Myocyte (in vitro differentiated cells): ENCODE measurements around the gene SNX2. TPM values are rescaled to one million over a fixed set of nuclear protein-coding genes. Genes with fewer than 3 reads are reported as not detected.
"Not testable (repeated sequence)": the region's sequence is repeated elsewhere in the genome, so short reads cannot be mapped to it uniquely, and the experiment has no call there.

Source experiments
- DNase-seq: peaks from one replicate; pipeline ENCODE4 v3.0.0-alpha.2; 2012; ENCODE audit warnings: low read depth
- total RNA-seq: library from RNA; depleted of rRNA; stranded (reverse); fragments of >200 nt; gene quantifications from 2 replicates; pipeline ENCODE4 v1.2.3, GENCODE V29; 2014

The SNX2 gene
- total RNA-seq, 1 donor from 2014 or later = 41.1 TPM

DNA sequence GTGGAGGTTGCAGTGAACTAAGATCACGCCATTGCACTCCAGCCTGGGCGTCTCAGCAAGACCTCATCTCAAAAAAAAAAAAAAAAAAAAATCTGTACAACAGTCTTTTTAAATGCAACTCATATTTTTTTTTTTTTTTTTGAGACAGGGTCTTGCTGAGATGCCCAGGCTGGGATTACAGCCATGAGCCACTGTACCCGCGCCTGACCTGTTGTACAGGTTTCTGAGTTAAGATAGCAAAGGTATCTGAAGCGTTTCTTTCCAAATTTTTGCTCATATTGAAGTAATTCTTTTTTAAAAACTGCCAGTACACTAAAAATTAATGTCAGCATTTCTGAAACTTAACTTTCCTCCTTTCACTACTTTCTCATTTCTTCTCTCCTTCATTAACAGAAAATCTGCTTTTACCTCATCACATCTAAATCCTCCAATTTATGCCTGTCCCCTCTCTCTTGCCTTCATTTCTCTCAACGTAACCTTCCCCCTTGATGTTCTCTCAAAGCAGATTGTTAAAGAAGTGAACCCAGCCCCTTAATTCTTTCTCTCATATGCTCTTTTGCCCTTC, 67.2 kb downstream of the SNX2 start:
- DNase-seq = no peak

DNA sequence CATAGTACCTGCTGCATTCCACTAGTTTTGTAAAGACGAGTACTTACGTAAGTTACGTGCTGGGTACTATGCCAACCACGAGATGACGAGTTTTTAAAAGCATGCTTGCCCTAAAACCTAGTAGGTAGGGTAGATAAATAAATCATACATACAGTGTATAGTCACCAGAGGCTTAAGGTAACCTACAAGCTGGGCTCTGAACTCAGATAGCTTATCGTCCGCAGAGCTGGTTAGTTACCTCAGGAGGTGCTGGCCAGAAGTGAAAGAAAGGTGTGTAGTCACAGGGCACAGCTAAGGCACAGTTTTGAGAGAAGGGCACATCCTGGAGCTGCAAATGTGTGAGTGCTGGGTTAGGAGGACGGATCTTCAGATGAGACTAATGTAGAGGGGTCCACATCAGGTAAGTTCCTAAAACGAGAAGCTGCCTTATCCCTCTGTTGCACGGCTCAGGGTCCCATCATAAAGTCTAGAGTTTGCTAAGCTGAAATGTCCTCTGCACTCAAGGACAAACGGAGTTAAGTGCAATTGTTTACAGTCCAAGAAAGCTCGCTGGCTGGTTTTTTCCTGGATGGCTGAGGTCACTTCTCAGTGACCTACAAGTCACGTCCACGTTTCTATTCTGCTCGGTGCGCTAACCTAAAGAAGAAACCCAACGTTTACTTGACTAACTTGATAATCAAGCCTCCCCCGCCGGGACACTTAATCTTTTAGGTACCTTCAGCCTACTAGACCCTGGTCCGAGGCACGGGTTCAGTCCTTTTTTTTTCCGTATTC, 69.4 kb downstream of the SNX2 start:
- DNase-seq = peak; percentile 5

DNA sequence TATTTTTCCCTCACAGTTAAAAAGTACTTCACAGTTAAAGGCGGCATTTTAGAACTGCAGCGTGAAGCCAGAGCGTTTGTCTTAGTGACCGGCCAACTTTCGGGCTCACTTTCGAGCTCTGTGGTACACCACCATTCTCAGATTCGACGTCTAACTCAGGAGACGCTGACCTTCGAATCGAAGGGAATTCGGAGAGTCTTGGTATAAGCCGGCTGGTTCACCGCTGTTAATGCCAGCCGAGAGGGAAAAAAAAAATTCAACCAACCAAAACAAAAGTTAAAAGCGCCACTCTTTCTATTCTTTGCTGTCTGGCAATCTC, 70.0 kb downstream of the SNX2 start:
- DNase-seq = no peak

DNA sequence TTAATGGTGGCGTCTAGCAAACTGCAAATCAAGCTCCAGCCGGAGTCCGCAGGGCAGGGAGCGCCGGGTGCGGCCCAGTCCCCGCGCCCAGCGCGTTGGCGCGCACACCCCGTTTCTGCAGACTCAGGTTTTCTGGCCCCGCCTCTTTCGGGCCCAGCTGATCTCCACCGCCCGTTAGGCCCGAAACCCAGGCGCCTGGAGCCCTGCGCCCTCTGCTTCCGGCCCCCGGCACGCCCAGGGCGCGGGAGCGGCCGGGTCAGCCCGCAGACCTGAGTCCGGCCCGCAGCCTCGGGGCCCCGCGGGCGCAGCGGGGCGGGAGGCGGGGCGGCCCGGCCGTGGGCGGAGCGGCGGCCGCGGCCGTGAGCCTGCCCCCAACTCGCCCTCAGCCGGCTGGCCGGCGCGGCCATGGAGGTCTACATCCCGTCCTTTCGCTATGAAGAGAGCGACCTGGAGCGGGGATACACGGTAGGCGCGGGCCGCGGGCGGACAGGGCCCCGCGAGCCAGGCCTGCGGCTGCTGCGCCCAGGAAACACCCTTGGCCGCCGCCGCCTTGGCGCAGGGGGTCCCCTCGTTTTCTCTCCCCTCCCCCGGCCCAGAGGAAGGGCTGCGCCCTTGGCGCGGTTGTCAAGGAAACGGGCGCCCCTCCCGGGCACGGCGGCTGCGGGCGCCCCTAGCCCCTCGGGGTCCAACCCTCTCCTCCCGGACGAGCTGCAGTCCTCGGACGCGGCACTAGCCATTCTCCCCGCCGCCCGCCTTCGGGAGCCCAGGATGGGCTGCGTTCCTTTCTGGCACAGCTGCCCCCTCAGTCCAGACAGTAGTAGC, 70.6 kb downstream of the SNX2 start, which contains the start of gene SNX24:
SNX24 (plus strand) TSS at position 385 of the 822 bp plus-strand sequence; CDS start at position 406, 21 bp downstream.
- DNase-seq = peak; percentile 84

DNA sequence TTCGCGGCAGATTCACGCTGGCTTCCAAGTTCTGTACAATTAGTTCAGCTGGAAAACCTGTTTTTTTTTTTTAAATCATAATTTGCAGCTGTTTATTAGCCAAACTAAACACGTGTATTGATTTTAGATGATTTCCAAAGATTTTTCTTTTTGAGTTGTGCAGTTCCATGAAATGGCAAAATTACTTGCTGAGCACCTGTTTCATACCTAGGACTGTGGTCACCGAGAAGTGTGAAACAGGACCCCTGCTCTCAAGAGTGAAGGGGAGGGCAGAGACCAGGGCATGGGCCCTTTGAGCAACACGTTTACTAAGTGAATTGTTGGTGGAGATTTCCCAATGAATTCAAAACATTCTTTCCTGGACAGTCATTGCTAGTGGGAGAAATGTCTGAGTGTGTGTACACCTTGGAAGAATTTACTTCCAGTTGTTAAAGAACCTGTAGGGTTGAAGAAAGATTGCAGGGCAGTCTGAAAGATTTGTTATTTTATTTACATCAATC, 71.2 kb downstream of the SNX2 start:
- DNase-seq = no peak

DNA sequence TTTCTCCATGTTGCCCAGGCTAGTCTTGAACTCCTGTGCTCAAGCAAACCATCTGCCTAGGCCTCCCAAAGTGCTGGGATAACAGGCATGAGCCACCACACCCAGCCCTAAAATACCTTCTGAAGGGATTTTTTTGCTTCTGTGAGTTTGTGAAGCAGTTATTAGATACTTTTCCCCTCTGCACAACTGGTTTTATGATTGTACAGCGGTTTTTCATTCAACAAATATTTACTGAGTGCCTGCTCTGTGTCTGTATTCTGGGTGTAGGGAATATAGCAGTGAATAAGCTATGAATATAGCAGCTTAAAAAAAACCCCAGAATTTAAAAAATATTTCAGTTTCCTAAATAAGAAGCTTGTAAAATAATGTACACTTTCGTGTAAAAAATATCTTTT, 72.8 kb downstream of the SNX2 start:
- no peak for DNase-seq

DNA sequence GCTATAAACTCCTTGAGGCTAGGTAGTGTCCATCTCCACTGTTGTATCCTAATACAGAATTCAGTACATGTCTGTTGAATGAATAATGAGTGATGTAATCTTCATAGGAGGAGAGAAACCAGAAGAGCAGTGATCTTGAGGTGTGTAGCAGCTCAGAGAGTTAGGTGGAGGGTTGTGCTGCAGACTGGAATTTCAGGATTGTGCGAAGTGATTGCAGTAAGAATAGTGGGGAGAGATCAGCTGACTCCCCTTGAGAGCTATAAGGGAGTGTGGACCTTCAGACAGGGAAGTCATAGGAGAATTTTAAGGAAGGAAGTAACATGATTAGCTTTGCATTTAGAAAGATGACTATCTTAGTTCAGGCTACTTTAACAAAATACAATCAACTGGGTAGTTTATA, 74.9 kb downstream of the SNX2 start:
- no peak for DNase-seq

DNA sequence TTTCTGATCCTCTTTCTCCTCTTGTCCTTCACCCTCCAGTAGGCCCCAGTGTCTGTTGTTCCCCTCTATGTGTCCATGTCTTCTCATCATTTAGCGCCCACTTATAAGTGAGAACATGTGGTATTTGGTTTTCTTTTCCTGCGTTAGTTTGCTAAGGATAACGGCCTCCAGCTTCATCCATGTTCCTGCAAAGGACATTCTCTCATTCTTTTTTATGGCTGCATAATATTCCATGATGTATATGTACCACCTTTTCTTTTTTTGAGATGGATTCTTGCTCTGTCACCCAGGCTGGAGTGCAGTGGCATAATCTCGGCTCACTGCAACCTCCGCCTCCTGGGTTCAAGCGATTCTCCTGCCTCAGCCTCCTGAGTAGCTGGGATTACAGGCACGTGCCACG, 82.7 kb downstream of the SNX2 start:
- not testable (repeated sequence) for DNase-seq

DNA sequence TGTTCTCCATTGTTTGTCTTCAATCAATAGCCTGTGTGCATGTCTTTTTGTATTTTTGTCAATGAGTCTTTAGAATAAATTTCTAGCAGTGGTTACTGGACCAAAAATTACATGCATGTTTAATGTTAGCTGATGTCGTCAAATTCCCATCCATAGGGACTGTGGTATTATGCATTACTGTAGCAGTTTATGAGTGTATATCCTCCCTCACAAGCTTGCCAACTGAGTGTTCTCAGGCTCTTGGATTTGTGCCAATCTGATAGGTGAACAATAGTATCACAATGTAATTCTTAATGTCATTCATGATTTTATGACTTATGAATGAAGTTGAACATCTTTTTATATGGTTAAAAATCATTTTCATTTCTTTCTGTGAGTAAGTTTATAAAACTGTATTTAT, 83.6 kb downstream of the SNX2 start:
- DNase-seq = no peak

DNA sequence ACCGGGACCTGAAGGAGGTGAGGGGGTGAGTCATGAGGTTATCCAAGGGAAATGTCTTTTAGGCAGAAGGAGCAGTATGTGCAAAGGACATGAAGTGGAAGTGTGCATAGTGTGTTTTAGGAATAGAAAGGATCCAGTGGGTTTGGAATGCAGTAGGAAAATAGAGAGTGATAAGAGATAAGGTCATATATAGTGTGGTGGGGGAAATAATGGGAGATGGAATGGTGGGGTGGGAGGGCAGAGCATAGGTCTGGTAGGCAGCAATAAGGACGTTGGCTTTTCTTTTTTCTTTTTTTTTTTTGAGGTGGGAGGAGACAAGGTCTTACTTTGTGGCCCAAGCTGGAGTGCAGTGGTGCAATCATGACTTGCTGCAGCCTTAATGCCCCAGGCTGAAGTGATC, 88.4 kb downstream of the SNX2 start:
- DNase-seq = no peak

DNA sequence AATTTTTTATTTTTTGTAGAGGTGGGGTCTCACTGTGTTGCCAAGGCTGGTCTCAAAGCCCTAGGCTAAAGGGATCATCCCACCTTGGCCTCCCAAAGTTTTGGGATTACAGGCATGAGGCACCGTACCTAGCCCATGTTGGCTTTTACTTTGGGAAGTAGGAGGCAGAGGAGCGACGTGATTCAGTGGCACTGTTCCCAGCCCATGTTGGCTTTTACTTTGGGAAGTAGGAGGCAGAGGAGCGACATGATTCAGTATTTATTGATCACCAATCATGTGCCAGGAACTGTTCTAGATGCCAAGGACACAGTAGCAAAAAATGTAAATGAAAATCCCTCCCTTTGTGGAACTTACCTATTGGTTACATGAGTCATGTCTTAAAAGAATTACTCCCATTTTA, 88.8 kb downstream of the SNX2 start:
- DNase-seq = no peak

DNA sequence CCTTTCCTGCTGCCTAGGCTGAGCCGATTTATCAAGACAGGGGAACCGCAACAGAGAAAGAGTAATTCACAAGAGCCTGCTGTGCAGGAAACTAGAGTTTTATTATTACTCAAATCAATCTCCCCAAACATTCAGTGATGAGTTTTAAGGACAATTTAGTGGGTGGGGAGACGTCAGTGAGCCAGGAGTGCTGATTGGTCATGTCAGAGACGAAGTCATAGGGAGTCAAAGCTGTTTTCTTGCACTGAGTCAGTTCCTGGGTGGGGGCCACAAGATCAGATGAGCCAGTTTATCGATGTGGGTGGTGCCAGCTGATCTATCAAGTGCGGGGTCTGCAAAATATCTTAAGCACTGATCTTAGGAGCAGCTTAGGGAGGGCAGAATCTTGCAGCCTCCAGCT, 89.5 kb downstream of the SNX2 start:
- no peak for DNase-seq

DNA sequence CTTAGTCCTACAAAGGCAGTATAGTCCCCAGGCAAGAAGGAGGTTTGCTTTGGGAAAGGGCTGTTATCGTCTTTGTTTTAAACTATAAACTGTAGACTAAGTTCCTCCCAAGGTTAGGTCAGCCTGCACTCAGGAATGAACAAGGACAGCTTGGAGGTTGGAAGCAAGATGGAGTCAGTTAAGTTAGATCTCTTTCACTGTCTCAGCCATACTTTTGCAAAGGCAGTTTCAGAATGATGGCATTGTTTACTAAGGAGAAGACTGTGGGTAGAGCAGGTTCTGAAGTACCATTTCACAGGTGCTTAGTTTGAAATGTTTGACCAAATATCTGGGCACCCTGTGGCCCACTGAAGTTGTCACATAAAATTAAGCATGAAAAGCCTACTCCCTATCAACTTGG, 90.0 kb downstream of the SNX2 start:
- DNase-seq = no peak

DNA sequence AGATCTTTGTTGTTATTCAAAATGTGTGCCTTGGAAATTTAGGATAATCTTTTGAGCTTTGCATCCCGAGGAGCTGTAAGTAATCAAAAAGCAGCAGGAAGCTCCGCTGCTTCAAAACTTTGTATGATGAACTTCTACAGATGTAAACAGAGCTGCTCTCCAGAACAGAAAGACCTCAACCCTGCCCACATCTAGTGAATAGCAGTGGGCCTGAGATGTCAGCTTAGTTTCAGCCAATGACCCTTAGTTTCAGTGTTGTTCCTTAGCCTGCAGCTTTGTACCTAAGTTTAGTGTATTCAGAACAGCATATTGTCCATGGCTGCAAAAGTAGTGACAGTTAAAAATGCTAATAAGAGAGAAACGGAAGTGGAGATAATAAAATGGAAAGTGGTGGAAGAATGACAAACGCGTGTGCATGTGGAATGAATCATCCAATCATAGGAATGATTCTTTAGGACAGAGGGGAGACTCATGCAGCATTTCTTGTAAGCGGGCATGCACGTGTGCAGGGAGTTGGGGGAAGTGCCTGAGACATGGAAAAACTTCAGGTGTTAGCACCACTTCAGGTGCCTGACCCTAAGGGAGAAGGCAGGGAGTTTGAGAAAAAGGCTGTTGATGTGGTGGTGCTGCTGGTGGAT, 95.5 kb downstream of the SNX2 start:
- no peak for DNase-seq

DNA sequence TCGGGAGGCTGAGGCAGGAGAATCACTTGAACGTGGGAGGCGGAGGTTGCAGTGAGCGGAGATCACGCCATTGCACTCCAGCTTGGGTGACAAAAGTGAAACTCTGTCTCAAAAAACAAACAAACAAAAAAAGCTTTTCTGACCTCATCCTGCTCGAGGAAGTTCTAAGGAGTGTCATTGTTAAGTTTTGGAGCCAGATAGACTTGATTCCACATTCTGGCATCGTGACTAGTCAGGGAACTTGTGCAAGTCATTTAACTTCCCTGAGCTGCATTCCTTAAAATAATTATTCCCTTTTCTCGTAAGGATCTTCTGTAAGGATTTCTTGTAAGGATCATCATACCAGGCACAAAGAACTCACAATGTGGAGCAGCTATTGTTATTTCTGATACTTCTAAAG, 96.8 kb downstream of the SNX2 start:
- DNase-seq = no peak

DNA sequence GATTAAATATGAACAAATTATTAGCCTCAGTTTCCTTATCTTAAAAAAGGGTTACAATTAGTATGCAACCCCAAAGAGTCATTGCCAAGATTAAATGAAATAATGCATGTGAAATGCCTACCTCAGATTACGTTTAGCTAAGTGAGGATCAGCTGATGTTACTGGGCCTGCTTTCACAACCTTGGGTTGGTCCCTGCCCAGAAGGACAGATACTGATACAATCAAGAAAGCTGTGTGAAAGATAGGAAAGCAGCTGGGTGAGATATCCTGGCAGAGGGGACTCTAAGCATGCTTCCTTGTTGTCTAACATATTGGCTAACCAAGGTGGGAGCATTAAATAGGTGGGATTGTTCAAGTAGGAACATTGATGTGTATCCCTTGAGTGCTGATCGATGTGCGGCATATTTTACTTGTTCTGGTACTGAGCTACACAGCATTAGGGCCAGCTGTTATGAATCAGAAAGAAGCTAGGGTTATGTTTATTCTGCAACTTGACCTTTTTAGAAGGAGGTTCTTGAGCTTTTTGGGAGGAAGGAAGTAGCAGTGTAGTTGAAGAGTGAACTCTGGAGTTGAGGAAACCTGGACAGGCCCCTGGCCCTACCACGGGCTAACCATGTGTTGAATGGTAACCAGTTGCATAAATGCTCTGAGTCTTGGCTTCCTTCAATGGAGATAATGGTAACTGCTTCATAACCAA, 99.4 kb downstream of the SNX2 start:
- no peak for DNase-seq

DNA sequence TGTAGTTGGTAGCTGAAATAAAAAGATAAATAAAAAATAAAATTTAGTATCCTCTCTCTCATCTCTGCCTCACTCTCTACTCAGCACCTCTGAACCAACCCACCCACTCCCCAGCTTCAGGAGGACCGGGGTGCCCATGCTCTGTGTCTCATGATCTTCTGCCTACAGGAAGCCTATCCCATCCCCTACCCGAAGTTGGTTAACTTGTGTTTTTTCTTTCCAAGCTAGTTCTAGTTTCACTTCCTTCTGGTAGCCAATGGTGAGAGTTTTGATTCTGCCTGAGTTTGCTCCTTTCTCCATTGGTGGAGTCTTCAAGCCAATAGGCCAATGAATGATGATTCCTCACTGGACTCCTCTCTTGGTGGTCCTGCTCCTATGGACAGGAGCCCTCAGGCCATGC, 102.6 kb downstream of the SNX2 start:
- DNase-seq = no peak

DNA sequence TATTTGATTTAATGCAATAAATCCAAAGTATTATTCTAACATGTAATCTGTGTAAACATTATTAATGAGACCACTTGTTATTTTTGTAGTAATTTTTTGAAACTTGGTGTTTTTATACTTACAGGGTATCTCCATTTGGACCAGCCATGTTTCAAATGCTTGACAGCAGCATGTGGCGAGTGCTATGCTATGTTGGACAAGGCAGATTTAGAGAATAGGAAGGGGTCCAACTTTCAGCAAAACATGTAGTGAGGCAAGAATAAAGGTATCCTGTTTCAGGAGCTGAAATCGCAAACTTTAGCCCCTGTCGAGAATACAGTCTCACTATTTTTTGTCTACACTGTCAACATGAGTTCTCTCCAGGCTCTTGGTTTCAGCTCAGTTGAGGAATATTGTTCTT, 104.2 kb downstream of the SNX2 start:
- DNase-seq = no peak
